Measurements from ENCODE around the gene DAPK1. TPM values are rescaled to one million over a fixed set of nuclear protein-coding genes. Genes with fewer than 3 reads are reported as not detected.
"Not testable (repeated sequence)": the region's sequence is repeated elsewhere in the genome, so short reads cannot be mapped to it uniquely, and the experiment has no call there.

Gene DAPK1
- total RNA-seq, 1 donor from 2014 or later, result 0.79 TPM

- Histone ChIP-seq H3K27me3 (ENCODE audit: control insufficient read depth, insufficient read depth, low read length) (peaks cover 3% of the 10 kb centered on the region), H3K36me3 (ENCODE audit: control insufficient read depth, insufficient read depth, low read length) (no peaks in the 10 kb centered on the region), H3K4me3 (ENCODE audit: low read depth, low read length) (no peak overlapping the region)
- DNase-seq (ENCODE audit: low read depth), result no peak
- TF ChIP-seq CTCF (IDR thresholded peaks at IDR 0.05; ENCODE audit: insufficient read depth, low read length, severe bottlenecking), result no peak
- no peak for FAIRE-seq
Measured at GRCh38 chr9:87498811-87499360, 1.2 kb downstream of the DAPK1 start.

GRCh38 chr9:87499424-87500017 lies 1.9 kb downstream of the DAPK1 start:
- FAIRE-seq (no peak), DNase-seq (ENCODE audit: low read depth) (no peak)
- Histone ChIP-seq H3K27me3 (ENCODE audit: control insufficient read depth, insufficient read depth, low read length) (peaks cover 3% of the 10 kb centered on the region), H3K36me3 (ENCODE audit: control insufficient read depth, insufficient read depth, low read length) (no peaks in the 10 kb centered on the region), H3K4me3 (ENCODE audit: low read depth, low read length) (no peak overlapping the region)
- no peak for TF ChIP-seq CTCF (IDR thresholded peaks at IDR 0.05; ENCODE audit: insufficient read depth, low read length, severe bottlenecking)

GRCh38 chr9:87500491-87501270 lies 3.0 kb downstream of the DAPK1 start:
- Histone ChIP-seq H3K27me3 (ENCODE audit: control insufficient read depth, insufficient read depth, low read length) (peaks cover 3% of the 10 kb centered on the region), H3K4me3 (ENCODE audit: low read depth, low read length) (no peak overlapping the region), H3K36me3 (ENCODE audit: control insufficient read depth, insufficient read depth, low read length) (no peaks in the 10 kb centered on the region)
- DNase-seq (ENCODE audit: low read depth), result no peak
- no peak for TF ChIP-seq CTCF (IDR thresholded peaks at IDR 0.05; ENCODE audit: insufficient read depth, low read length, severe bottlenecking)
- no peak for FAIRE-seq

- H3K36me3 ChIP-seq (ENCODE audit: control insufficient read depth, insufficient read depth, low read length); H3K27me3 ChIP-seq (ENCODE audit: control insufficient read depth, insufficient read depth, low read length); H3K4me3 ChIP-seq (ENCODE audit: low read depth, low read length); FAIRE-seq; DNase-seq (ENCODE audit: low read depth): not testable (repeated sequence)
Measured at GRCh38 chr9:87501271-87501656, 3.6 kb downstream of the DAPK1 start.

GRCh38 chr9:87501806-87502205 lies 4.1 kb downstream of the DAPK1 start:
- H3K4me3 ChIP-seq (ENCODE audit: low read depth, low read length), result no peak overlapping the region
- no peak for TF ChIP-seq CTCF (IDR thresholded peaks at IDR 0.05; ENCODE audit: insufficient read depth, low read length, severe bottlenecking)
- FAIRE-seq (no peak), DNase-seq (ENCODE audit: low read depth) (no peak)
- H3K36me3 ChIP-seq (ENCODE audit: control insufficient read depth, insufficient read depth, low read length), result no peaks in the 10 kb centered on the region
- peaks cover 3% of the 10 kb centered on the region for H3K27me3 ChIP-seq (ENCODE audit: control insufficient read depth, insufficient read depth, low read length)

GRCh38 chr9:87502391-87503221 lies 4.9 kb downstream of the DAPK1 start:
- H3K36me3 ChIP-seq (ENCODE audit: control insufficient read depth, insufficient read depth, low read length), result no peaks in the 10 kb centered on the region
- no peak for TF ChIP-seq CTCF (IDR thresholded peaks at IDR 0.05; ENCODE audit: insufficient read depth, low read length, severe bottlenecking)
- FAIRE-seq (no peak), DNase-seq (ENCODE audit: low read depth) (no peak)
- no peaks in the 10 kb centered on the region for H3K27me3 ChIP-seq (ENCODE audit: control insufficient read depth, insufficient read depth, low read length)
- no peak overlapping the region for H3K4me3 ChIP-seq (ENCODE audit: low read depth, low read length)
